Jurkat, Clone E6-1 (cell line): ENCODE data around the gene STK11.

Source experiments
- DNase-seq: peaks from one replicate; pipeline ENCODE4 v3.0.0-alpha.2; 2011; ENCODE audit warnings: low read depth, low spot score
- H3K4me3 ChIP-seq: 2 replicates; pipeline ENCODE4 v1.5.1; 2011; ENCODE audit warnings: mild to moderate bottlenecking, low read length, control low read depth, moderate library complexity

The STK11 gene

GRCh38 chr19:1266916-1267476 is 61.4 kb downstream of the STK11 start:
- no peak for DNase-seq
- peak overlapping the region; percentile 31 for H3K4me3 ChIP-seq

- DNase-seq, result no peak
- no peak overlapping the region for H3K4me3 ChIP-seq
Measured at GRCh38 chr19:1267477-1268225, 62.1 kb downstream of the STK11 start.

GRCh38 chr19:1268226-1269064 is 62.9 kb downstream of the STK11 start:
- H3K4me3 ChIP-seq, result peak overlapping the region; percentile 35

GRCh38 chr19:1269065-1269477 is 63.5 kb downstream of the STK11 start, which contains the start of gene CIRBP:
CIRBP (plus strand) TSS chr19:1269332; CDS start chr19:1270934, 1,602 bp downstream.
- peak; percentile 96 for DNase-seq
- H3K4me3 ChIP-seq, result peak within 1 kb of the TSS; percentile 98

More at GRCh38 chr19:1268226-1269064, 62.9 kb downstream of the STK11 start:
- no peak for DNase-seq

- H3K4me3 ChIP-seq, result peak overlapping the region; percentile 98
- DNase-seq, result peak; percentile 72
Measured at GRCh38 chr19:1269478-1270212, 64.1 kb downstream of the STK11 start.

- DNase-seq, result no peak
Measured at GRCh38 chr19:1270213-1270853, 64.8 kb downstream of the STK11 start.

GRCh38 chr19:1270854-1271527 is 65.4 kb downstream of the STK11 start:
- peak overlapping the region; percentile 98 for H3K4me3 ChIP-seq
- no peak for DNase-seq

More at GRCh38 chr19:1270213-1270853, 64.8 kb downstream of the STK11 start:
- H3K4me3 ChIP-seq, result peak overlapping the region; percentile 98

- no peak overlapping the region for H3K4me3 ChIP-seq
- no peak for DNase-seq
Measured at GRCh38 chr19:1271528-1272422, 66.2 kb downstream of the STK11 start.

GRCh38 chr19:1272423-1273262 is 67.1 kb downstream of the STK11 start:
- no peak overlapping the region for H3K4me3 ChIP-seq
- no peak for DNase-seq

GRCh38 chr19:1273263-1274041 is 67.9 kb downstream of the STK11 start:
- H3K4me3 ChIP-seq, result no peak overlapping the region; the same call in 1 of the 2 replicates
- DNase-seq, result no peak

GRCh38 chr19:1274081-1274851 is 68.7 kb downstream of the STK11 start:
- H3K4me3 ChIP-seq, result peak overlapping the region; percentile 60
- DNase-seq, result no peak

GRCh38 chr19:1274852-1275259 is 69.3 kb downstream of the STK11 start:
- no peak for DNase-seq
- peak overlapping the region; percentile 60 for H3K4me3 ChIP-seq

GRCh38 chr19:1275260-1275975 is 69.8 kb downstream of the STK11 start, which contains the start of gene FAM174C:
FAM174C (plus strand) TSS chr19:1275530; CDS start chr19:1275550, 20 bp downstream.
- peak; percentile 96 for DNase-seq
- H3K4me3 ChIP-seq, result peak within 1 kb of the TSS; percentile 88

- H3K4me3 ChIP-seq, result peak overlapping the region; percentile 88
- no peak for DNase-seq
Measured at GRCh38 chr19:1275976-1276627, 70.5 kb downstream of the STK11 start.
